Caco-2 (cell line): ENCODE measurements around the gene SLC43A2. TPM values are rescaled to one million over a fixed set of nuclear protein-coding genes. Genes with fewer than 3 reads are reported as not detected.

ENCODE experiments used
- BruUV-seq: library from RNA; stranded (reverse); fragments of 400-500 nt; replicated peaks from 2 replicates; lab custom pipeline; 2021; lab: Mats Ljungman, UMichigan
- CTCF ChIA-PET: fragments of 300-600 bp; sonication (Branson Sonifier 250); formaldehyde crosslinking; loops from one replicate; lab custom pipeline; 2022; ENCODE audit warnings: antibody characterized with exemption; lab: Charles Lee
- POLR2A ChIA-PET: fragments of 300-600 bp; sonication (Branson Sonifier 250); formaldehyde crosslinking; loops from one replicate; lab custom pipeline; 2022; ENCODE audit warnings: antibody characterized with exemption; lab: Charles Lee
- DNase-seq, 2 experiments: peaks; one replicate each; pipeline versions ENCODE4 v3.0.0 to v3.0.0-alpha.2; 2020 to 2022
- H3K27me3 ChIP-seq: replicated peaks from 2 replicates; pipeline ENCODE4 v1.6.0; 2011; ENCODE audit warnings: low read length; ENCODE audit not compliant: control insufficient read depth, insufficient read depth
- H3K36me3 ChIP-seq: 2 replicates; pipeline ENCODE4 v1.5.1; 2011; ENCODE audit warnings: low read length; ENCODE audit not compliant: control insufficient read depth, insufficient read depth
- H3K4me1 ChIP-seq: fragments of 250-450 bp; sonication (Bioruptor Pico); 2 replicates; pipeline ENCODE4 v1.5.1; 2020; ENCODE audit warnings: mild to moderate bottlenecking
- H3K4me3 ChIP-seq: 2 replicates; pipeline ENCODE4 v1.5.1; 2011; ENCODE audit warnings: low read depth, mild to moderate bottlenecking, control low read depth, low read length
- H3K9me3 ChIP-seq: fragments of 250-450 bp; sonication (Bioruptor Pico); 2 replicates; pipeline ENCODE4 v1.5.1; 2020; ENCODE audit warnings: mild to moderate bottlenecking, moderate library complexity
- H3K27ac Mint-ChIP-seq: one replicate; pipeline ENCODE4 v1.8.0; 2022; ENCODE audit warnings: mixed read lengths; ENCODE audit not compliant: unreplicated experiment
- H3K27me3 Mint-ChIP-seq: one replicate; pipeline ENCODE4 v1.8.0; 2022; ENCODE audit warnings: mixed read lengths; ENCODE audit not compliant: insufficient read depth, unreplicated experiment
- H3K36me3 Mint-ChIP-seq: one replicate; pipeline ENCODE4 v1.8.0; 2022; ENCODE audit warnings: mild to moderate bottlenecking, mixed read lengths; ENCODE audit not compliant: insufficient read depth, unreplicated experiment
- H3K4me1 Mint-ChIP-seq: one replicate; pipeline ENCODE4 v1.8.0; 2022; ENCODE audit warnings: low read depth, mixed read lengths; ENCODE audit not compliant: unreplicated experiment
- H3K4me3 Mint-ChIP-seq: one replicate; pipeline ENCODE4 v1.8.0; 2022; ENCODE audit warnings: mild to moderate bottlenecking, moderate library complexity, mixed read lengths; ENCODE audit not compliant: unreplicated experiment
- H3K9me3 Mint-ChIP-seq: one replicate; pipeline ENCODE4 v1.8.0; 2022; ENCODE audit warnings: mixed read lengths; ENCODE audit not compliant: unreplicated experiment
- intact Hi-C: fragments of 100-400 bp; cut with micrococcal nuclease; formaldehyde crosslinking; loops from one replicate; pipeline ENCODE4 v1.10.0; 2022; ENCODE audit not compliant: unreplicated experiment
- total RNA-seq: library from RNA; stranded (reverse); gene quantifications from 2 replicates; pipeline ENCODE4 v1.2.3, GENCODE V29; 2022
- TF ChIP-seq, protein P1 (sequence below), 2 experiments: fragments of 200-600 bp in 1 of 2; IDR thresholded peaks; 1 replicate in 1 of 2; 2 replicates in 1 of 2; pipeline versions ENCODE4 v1.5.1 to v1.8.0; 2011 to 2022; ENCODE audit warnings: antibody characterized with exemption in 1 of 2, control low read depth in 1 of 2, inconsistent platforms in 1 of 2, low read depth in 1 of 2, low read length in 1 of 2, mild to moderate bottlenecking in 1 of 2, moderate library complexity in 1 of 2; ENCODE audit not compliant: insufficient read depth in 1 of 2, severe bottlenecking in 1 of 2, unreplicated experiment in 1 of 2

SLC43A2 gene
- total RNA-seq, 1 experiment from 2014 or later = 33.9 TPM

DNA sequence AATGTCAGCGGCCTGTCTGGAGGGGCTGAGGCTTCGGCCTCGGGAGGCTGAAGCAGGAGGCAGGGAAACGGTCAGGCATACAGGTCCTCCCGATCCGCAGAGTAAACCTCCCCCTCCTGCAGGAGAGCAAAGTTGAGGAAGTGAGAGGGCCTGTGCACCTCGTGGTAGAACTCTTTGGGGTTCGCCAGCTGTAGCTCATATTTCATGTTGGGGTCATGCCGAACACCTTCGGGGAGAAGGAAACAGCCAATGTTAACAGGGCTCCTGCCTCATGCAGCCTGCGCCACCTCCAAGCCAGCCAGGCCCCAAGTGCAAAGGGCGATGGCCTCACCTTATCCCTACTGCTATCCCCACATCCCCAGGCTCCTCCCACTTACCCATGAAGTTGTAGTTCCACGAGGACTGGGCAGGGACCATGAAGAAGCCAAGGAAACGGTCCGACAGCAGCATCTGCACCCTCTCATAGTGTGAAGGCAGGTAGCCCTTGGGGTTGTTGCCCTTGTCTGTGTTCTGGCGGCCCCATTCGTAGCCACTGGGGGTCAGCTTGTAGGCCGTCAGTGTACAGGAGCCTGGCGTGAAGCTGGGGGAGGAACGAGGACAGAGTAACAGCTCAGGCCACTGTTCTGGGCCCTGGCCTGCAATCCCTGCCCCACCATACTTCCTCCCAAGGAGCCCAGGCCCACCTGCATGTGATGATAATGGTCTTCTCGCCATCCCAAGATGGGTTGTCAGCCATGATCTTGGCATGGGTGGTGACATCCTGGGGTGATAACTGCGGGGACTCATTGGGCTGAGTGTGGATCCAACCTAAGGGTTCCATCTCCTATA, 22.3 kb upstream of the SLC43A2 start:
- TF ChIP-seq, protein P1, sequence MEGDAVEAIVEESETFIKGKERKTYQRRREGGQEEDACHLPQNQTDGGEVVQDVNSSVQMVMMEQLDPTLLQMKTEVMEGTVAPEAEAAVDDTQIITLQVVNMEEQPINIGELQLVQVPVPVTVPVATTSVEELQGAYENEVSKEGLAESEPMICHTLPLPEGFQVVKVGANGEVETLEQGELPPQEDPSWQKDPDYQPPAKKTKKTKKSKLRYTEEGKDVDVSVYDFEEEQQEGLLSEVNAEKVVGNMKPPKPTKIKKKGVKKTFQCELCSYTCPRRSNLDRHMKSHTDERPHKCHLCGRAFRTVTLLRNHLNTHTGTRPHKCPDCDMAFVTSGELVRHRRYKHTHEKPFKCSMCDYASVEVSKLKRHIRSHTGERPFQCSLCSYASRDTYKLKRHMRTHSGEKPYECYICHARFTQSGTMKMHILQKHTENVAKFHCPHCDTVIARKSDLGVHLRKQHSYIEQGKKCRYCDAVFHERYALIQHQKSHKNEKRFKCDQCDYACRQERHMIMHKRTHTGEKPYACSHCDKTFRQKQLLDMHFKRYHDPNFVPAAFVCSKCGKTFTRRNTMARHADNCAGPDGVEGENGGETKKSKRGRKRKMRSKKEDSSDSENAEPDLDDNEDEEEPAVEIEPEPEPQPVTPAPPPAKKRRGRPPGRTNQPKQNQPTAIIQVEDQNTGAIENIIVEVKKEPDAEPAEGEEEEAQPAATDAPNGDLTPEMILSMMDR (IDR thresholded peaks at IDR 0.05; ENCODE audit: insufficient read depth in 1 of 2, low read depth in 1 of 2, low read length in 1 of 2, severe bottlenecking in 1 of 2, unreplicated experiment in 1 of 2) = no peak
- DNase-seq = no peak
- H3K9me3 ChIP-seq = no peaks in the 10 kb centered on the region
- H3K4me3 ChIP-seq = no peak overlapping the region
- POLR2A ChIA-PET = no interaction called here
- CTCF ChIA-PET = interaction anchor here (0.7 to 1.7 kb wide), 2 partner anchors 21 to 77 kb away, joined by 4 to 7 read pairs; no protein-coding TSS in a partner anchor
- H3K9me3 Mint-ChIP-seq = no peaks in the 10 kb centered on the region
- H3K36me3 Mint-ChIP-seq = peaks cover 61% of the 10 kb centered on the region
- peaks cover 20% of the 10 kb centered on the region for H3K36me3 ChIP-seq
- H3K4me1 Mint-ChIP-seq = peaks cover 6% of the 10 kb centered on the region
- H3K27me3 Mint-ChIP-seq = no peaks in the 10 kb centered on the region
- no peak overlapping the region for H3K27ac Mint-ChIP-seq
- intact Hi-C loops = no loop called here
- TSS peak; percentile 73 for BruUV-seq
- H3K4me3 Mint-ChIP-seq = no peak overlapping the region
- H3K4me1 ChIP-seq = peaks cover 8% of the 10 kb centered on the region; the same call in 1 of the 2 replicates
- no peaks in the 10 kb centered on the region for H3K27me3 ChIP-seq

- BruUV-seq = TSS peak; percentile 82
- no peaks in the 10 kb centered on the region for H3K9me3 Mint-ChIP-seq
- peaks cover 51% of the 10 kb centered on the region for H3K36me3 Mint-ChIP-seq
- no peaks in the 10 kb centered on the region for H3K27me3 Mint-ChIP-seq
- peak within 1 kb of the TSS; percentile 35 for H3K27ac Mint-ChIP-seq
- H3K4me1 Mint-ChIP-seq = peaks cover 6% of the 10 kb centered on the region
- Histone ChIP-seq H3K36me3 (peaks cover 16% of the 10 kb centered on the region), H3K4me3 (peak within 1 kb of the TSS; percentile 82), H3K9me3 (no peaks in the 10 kb centered on the region), H3K27me3 (no peaks in the 10 kb centered on the region), H3K4me1 (peaks cover 8% of the 10 kb centered on the region; the same call in 1 of the 2 replicates)
- intact Hi-C loops = no loop called here
- ChIA-PET POLR2A (interaction anchor here (0.6 to 2.0 kb wide), 11 partner anchors 11 to 134 kb away, joined by 3 to 12 read pairs (median 4); partner anchors contain the start of genes INPP5K and PITPNA), CTCF (interaction anchor here (0.7 to 2.0 kb wide), 11 partner anchors 18 to 259 kb away, joined by 3 to 14 read pairs (median 6); partner anchors contain the start of gene INPP5K)
- H3K4me3 Mint-ChIP-seq = peak within 1 kb of the TSS; percentile 73
- peak; percentile 74 to 82 for DNase-seq
- TF ChIP-seq, protein P1 (IDR thresholded peaks at IDR 0.05; ENCODE audit: insufficient read depth in 1 of 2, low read depth in 1 of 2, low read length in 1 of 2, severe bottlenecking in 1 of 2, unreplicated experiment in 1 of 2) = no peak
Observed at GRCh38 chr17:1649844-1650501, 21.3 kb upstream of the SLC43A2 start, which contains the start of gene RILP. RILP (minus strand) TSS chr17:1649866; CDS start chr17:1649804, 62 bp downstream.
